ENCODE data around the gene CYP3A7. TPM values are rescaled to one million over a fixed set of nuclear protein-coding genes. Genes with fewer than 3 reads are reported as not detected.

Gene CYP3A7
- total and polyA plus RNA-seq, 2 of the 13 experiments (the other 11 are each of a cell fraction or from before 2014, with no cell fraction given): 5.8 to 6.4 TPM

- peak; percentile 39; the same call in 1 of the 2 replicates for TF ChIP-seq ZBED4 (CRISPR knock-in tag; IDR thresholded peaks at IDR 0.05; ENCODE audit: borderline replicate concordance)
- no peak for TF ChIP-seq TERF1 (CRISPR knock-in tag; IDR thresholded peaks at IDR 0.05)
- TF ChIP-seq NCOA2 (CRISPR knock-in tag; IDR thresholded peaks at IDR 0.05): peak; percentile 80
- peak; percentile 19; the same call in 1 of the 2 replicates for TF ChIP-seq MLX (CRISPR knock-in tag; IDR thresholded peaks at IDR 0.05)
- TF ChIP-seq SYNCRIP (IDR thresholded peaks at IDR 0.05; ENCODE audit: insufficient read depth, low read depth, low read length): no peak
- TF ChIP-seq ZNF501 (CRISPR knock-in tag; IDR thresholded peaks at IDR 0.05): no peak
- TF ChIP-seq MAX (IDR thresholded peaks at IDR 0.05): no peak
- peak; percentile 57 for TF ChIP-seq ZMYM4 (CRISPR knock-in tag; IDR thresholded peaks at IDR 0.05)
- no peak for TF ChIP-seq PHB2 (IDR thresholded peaks at IDR 0.05; ENCODE audit: partially characterized antibody)
- no peak for TF ChIP-seq SMAD1 (CRISPR knock-in tag; IDR thresholded peaks at IDR 0.05; ENCODE audit: borderline replicate concordance, low read depth)
- TF ChIP-seq ZBTB21 (CRISPR knock-in tag; IDR thresholded peaks at IDR 0.05): no peak
- no peak for TF ChIP-seq ZNF788 (CRISPR knock-in tag; IDR thresholded peaks at IDR 0.05; ENCODE audit: borderline replicate concordance)
- peak; percentile 48; the same call in 1 of the 2 replicates for TF ChIP-seq ZKSCAN8 (CRISPR knock-in tag; IDR thresholded peaks at IDR 0.05; ENCODE audit: borderline replicate concordance)
- 0 out of 2 replicates have a peak, but pooled peaks have one; percentile 41 for TF ChIP-seq ZBTB25 (CRISPR knock-in tag; IDR thresholded peaks at IDR 0.05)
- TF ChIP-seq SNAPC2 (CRISPR knock-in tag; IDR thresholded peaks at IDR 0.05): no peak
- no peak for TF ChIP-seq KLF11 (CRISPR knock-in tag; IDR thresholded peaks at IDR 0.05)
- TF ChIP-seq ZNF430 (CRISPR knock-in tag; IDR thresholded peaks at IDR 0.05): peak; percentile 80; the same call in 1 of the 2 replicates
- TF ChIP-seq SALL1 (CRISPR knock-in tag; IDR thresholded peaks at IDR 0.05): peak; percentile 81; the same call in 1 of the 2 replicates
- TF ChIP-seq MZF1 (CRISPR knock-in tag; IDR thresholded peaks at IDR 0.05; ENCODE audit: borderline replicate concordance): no peak
- TF ChIP-seq ZFYVE20 (CRISPR knock-in tag; IDR thresholded peaks at IDR 0.05; ENCODE audit: borderline replicate concordance, low read depth): no peak
- peak; percentile 81; the same call in 1 of the 2 replicates for TF ChIP-seq FOXJ3 (CRISPR knock-in tag; IDR thresholded peaks at IDR 0.05; ENCODE audit: borderline replicate concordance)
- no peak for TF ChIP-seq SMC3 (IDR thresholded peaks at IDR 0.05; ENCODE audit: low read length)
- TF ChIP-seq SOX6 (IDR thresholded peaks at IDR 0.05): no peak
- TF ChIP-seq SOX6 (CRISPR knock-in tag; IDR thresholded peaks at IDR 0.05): peak; percentile 70; the same call in 1 of the 2 replicates
Observed at GRCh38 chr7:99719996-99720769, 14.8 kb downstream of the CYP3A7 start (continued).
